Prostate gland (tissue), 2 donors: ENCODE data around the gene TIMP3. TPM values are rescaled to one million over a fixed set of nuclear protein-coding genes. Genes with fewer than 3 reads are reported as not detected.

ENCODE experiments used
- DNase-seq: peaks from one replicate; pipeline ENCODE4 v3.0.0-alpha.2; 2019; ENCODE audit warnings: low spot score
- H3K27ac ChIP-seq, 2 donors: fragments of 200-600 bp; sonication (generic); 2 replicates each; pipeline ENCODE4 v1.5.1; 2017 to 2019
- H3K27me3 ChIP-seq: fragments of 200-600 bp; sonication (generic); replicated peaks from 2 replicates; pipeline ENCODE4 v1.5.1; 2019; ENCODE audit not compliant: insufficient read depth
- H3K36me3 ChIP-seq, 2 donors: fragments of 200-600 bp; sonication (generic); 1 replicate in 1 of 2; 2 replicates in 1 of 2; pipeline versions ENCODE4 v1.5.1 to v1.8.1; 2017 to 2019
- H3K4me1 ChIP-seq: fragments of 200-600 bp; sonication (generic); replicated peaks from 2 replicates; pipeline ENCODE4 v1.5.1; 2019
- H3K4me3 ChIP-seq, 2 donors: fragments of 200-600 bp; sonication (generic); 2 replicates each; pipeline ENCODE4 v1.5.1; 2017 to 2019
- H3K9me3 ChIP-seq: fragments of 200-600 bp; sonication (generic); 2 replicates; pipeline ENCODE4 v1.5.1; 2017
- CTCF ChIP-seq, 4 experiments: fragments of 200-600 bp in 2 of 4; fragments of 450-650 bp in 2 of 4; sonication (generic) in 2 of 4; IDR thresholded peaks; 1 replicate in 3 of 4; 2 replicates in 1 of 4; pipeline ENCODE4 v1.5.1; 2016 to 2019; ENCODE audit warnings: antibody characterized with exemption in 4 of 4, mild to moderate bottlenecking in 2 of 4, moderate library complexity in 2 of 4
- POLR2A ChIP-seq: fragments of 450-650 bp; IDR thresholded peaks from one replicate; pipeline ENCODE4 v1.6.1; 2016; ENCODE audit warnings: antibody characterized with exemption, mild to moderate bottlenecking
- POLR2AphosphoS5 ChIP-seq: sonication (generic); formaldehyde crosslinking; IDR thresholded peaks from one replicate; pipeline ENCODE4 v1.6.1; 2017; ENCODE audit warnings: antibody characterized with exemption
- WGBS: methylation state at CpG from one replicate; pipeline ENCODE4 v1.1.5; 2018; 5-methylcytosine and 5-hydroxymethylcytosine counted together
- intact Hi-C: fragments of 100-400 bp; cut with DNase I; formaldehyde crosslinking; loops from one replicate; pipeline ENCODE4 v1.14.2; 2022
- total RNA-seq, 2 donors: library from RNA; depleted of rRNA; stranded (reverse); fragments of >200 nt; gene quantifications; one replicate each; pipeline ENCODE4 v1.1.0, GENCODE V29; 2016

TIMP3 gene
- total RNA-seq, 2 donors from 2014 or later, result 148 to 397 TPM

- intact Hi-C loops, result no loop called here
- no peak for DNase-seq
- 73% methylated on average over 12 of the region's 12 CpGs for WGBS
- H3K36me3 ChIP-seq, result no peaks in the 10 kb centered on the region
- H3K27me3 ChIP-seq, result no peaks in the 10 kb centered on the region
- H3K4me3 ChIP-seq, result no peak overlapping the region
- no peak overlapping the region for H3K27ac ChIP-seq
- no peaks in the 10 kb centered on the region for H3K9me3 ChIP-seq
- H3K4me1 ChIP-seq, result no peaks in the 10 kb centered on the region
- no peak for TF ChIP-seq POLR2A
Measured at GRCh38 chr22:32818446-32819115, 17.1 kb downstream of the TIMP3 start.

GRCh38 chr22:32819120-32819519 lies 17.6 kb downstream of the TIMP3 start:
- 91% methylated on average over 7 of the region's 7 CpGs for whole genome bisulfite sequencing
- no peak overlapping the region for H3K27ac ChIP-seq
- H3K9me3 ChIP-seq, result no peaks in the 10 kb centered on the region
- no peak for TF ChIP-seq POLR2A
- TF ChIP-seq POLR2AphosphoS5, result no peak
- no peak for TF ChIP-seq CTCF (IDR thresholded peaks at IDR 0.05)
- DNase-seq, result no peak
- no peaks in the 10 kb centered on the region for H3K4me1 ChIP-seq
- no peaks in the 10 kb centered on the region for H3K27me3 ChIP-seq
- H3K4me3 ChIP-seq, result no peak overlapping the region
- no peaks in the 10 kb centered on the region for H3K36me3 ChIP-seq
- intact Hi-C loops, result no loop called here

- Histone ChIP-seq H3K4me1 (no peaks in the 10 kb centered on the region), H3K36me3 (no peaks in the 10 kb centered on the region), H3K4me3 (no peak overlapping the region), H3K27ac (no peak overlapping the region), H3K9me3 (no peaks in the 10 kb centered on the region), H3K27me3 (no peaks in the 10 kb centered on the region)
- intact Hi-C loops, result no loop called here
- DNase-seq, result no peak
- no peak for TF ChIP-seq CTCF (IDR thresholded peaks at IDR 0.05)
- no peak for TF ChIP-seq POLR2A
- TF ChIP-seq POLR2AphosphoS5, result no peak
- 76% methylated on average over 13 of the region's 13 CpGs for WGBS
Measured at GRCh38 chr22:32820131-32821119, 18.9 kb downstream of the TIMP3 start.

- Histone ChIP-seq H3K4me1 (peaks cover 6% of the 10 kb centered on the region), H3K27ac (no peak overlapping the region), H3K4me3 (no peak overlapping the region), H3K9me3 (no peaks in the 10 kb centered on the region), H3K36me3 (no peaks in the 10 kb centered on the region), H3K27me3 (no peaks in the 10 kb centered on the region)
- intact Hi-C loops, result no loop called here
- TF ChIP-seq POLR2AphosphoS5, result no peak
- no peak for TF ChIP-seq CTCF (IDR thresholded peaks at IDR 0.05)
- no peak for TF ChIP-seq POLR2A
- DNase-seq, result no peak
- 75% methylated on average over 7 of the region's 7 CpGs for WGBS
Measured at GRCh38 chr22:32822179-32822877, 20.8 kb downstream of the TIMP3 start.
